ENCODE data around the gene RSRC1. TPM values are rescaled to one million over a fixed set of nuclear protein-coding genes. Genes with fewer than 3 reads are reported as not detected.

RSRC1 gene
- total and polyA plus RNA-seq, 3 donors from 2014 or later, result 12.6 to 53.3 (median 43.8) TPM

- peak; percentile 35 for DNase-seq
- H3K27me3 ChIP-seq, result peaks cover 3% of the 10 kb centered on the region
- peak overlapping the region in 1 of 2 donors; percentile 45 for H3K4me3 ChIP-seq
- WGBS, 2 donors, result 8 to 13% methylated on average over 21 to 52 of the region's 52 CpGs
- no peak overlapping the region for H3K27ac ChIP-seq
- peaks cover 1% of the 10 kb centered on the region for H3K4me1 ChIP-seq
- H3K9me3 ChIP-seq, result no peaks in the 10 kb centered on the region
- intact Hi-C loops (cut with DNase I; ENCODE audit: low total_unique reads), result no loop called here
- TF ChIP-seq POLR2A (IDR thresholded peaks at IDR 0.05) (no peak), CTCF (IDR thresholded peaks at IDR 0.05) (no peak)
- no peaks in the 10 kb centered on the region for H3K36me3 ChIP-seq (ENCODE audit: low read depth, missing control alignments)
These were observed 6.6 kb upstream of the RSRC1 start for GRCh38 chr3:158103081-158103886.

- Histone ChIP-seq H3K9me3 (no peaks in the 10 kb centered on the region), H3K4me3 (peak overlapping the region in 1 of 2 donors; percentile 45), H3K4me1 (no peaks in the 10 kb centered on the region), H3K27me3 (peaks cover 3% of the 10 kb centered on the region), H3K36me3 (ENCODE audit: low read depth, missing control alignments) (no peaks in the 10 kb centered on the region), H3K27ac (no peak overlapping the region)
- intact Hi-C loops (cut with DNase I; ENCODE audit: low total_unique reads), result no loop called here
- 17 to 29% methylated on average over 19 of the region's 19 CpGs for WGBS, 2 donors
- DNase-seq, result no peak
- TF ChIP-seq CTCF (IDR thresholded peaks at IDR 0.05) (no peak), POLR2A (IDR thresholded peaks at IDR 0.05) (no peak)
These were observed 6.0 kb upstream of the RSRC1 start for GRCh38 chr3:158103887-158104327.

DNA sequence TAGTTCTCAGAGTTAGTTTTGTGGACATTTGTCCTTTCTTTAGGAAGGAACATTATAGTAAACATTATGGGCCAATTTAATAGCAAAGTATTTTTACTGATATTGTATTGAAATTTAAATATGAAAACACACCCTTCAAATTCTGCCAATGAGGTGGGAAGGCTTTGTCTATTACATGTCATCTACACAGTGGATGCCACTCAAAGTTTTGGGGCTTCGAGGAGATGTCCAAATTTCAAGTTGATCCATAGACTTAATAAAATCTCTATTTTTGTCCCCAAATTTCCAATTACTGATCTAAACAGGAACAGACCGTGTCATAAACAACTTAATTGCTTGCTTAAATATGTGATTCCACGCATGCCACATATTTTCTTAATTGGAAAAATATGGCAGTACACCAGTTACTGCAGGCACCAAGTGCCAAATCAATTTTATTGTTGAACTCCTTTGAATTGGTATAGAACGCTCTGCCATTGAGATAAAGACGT is 5.4 kb upstream of the RSRC1 start:
- no peaks in the 10 kb centered on the region for H3K4me1 ChIP-seq
- H3K4me3 ChIP-seq, result no peak overlapping the region
- WGBS, 2 donors, result 30 to 40% methylated on average over 5 of the region's 5 CpGs
- H3K36me3 ChIP-seq (ENCODE audit: low read depth, missing control alignments), result no peaks in the 10 kb centered on the region
- DNase-seq, result no peak
- TF ChIP-seq CTCF (IDR thresholded peaks at IDR 0.05) (no peak), POLR2A (IDR thresholded peaks at IDR 0.05) (no peak)
- no peak overlapping the region for H3K27ac ChIP-seq
- intact Hi-C loops (cut with DNase I; ENCODE audit: low total_unique reads), result no loop called here
- peaks cover 3% of the 10 kb centered on the region for H3K27me3 ChIP-seq
- no peaks in the 10 kb centered on the region for H3K9me3 ChIP-seq

DNA sequence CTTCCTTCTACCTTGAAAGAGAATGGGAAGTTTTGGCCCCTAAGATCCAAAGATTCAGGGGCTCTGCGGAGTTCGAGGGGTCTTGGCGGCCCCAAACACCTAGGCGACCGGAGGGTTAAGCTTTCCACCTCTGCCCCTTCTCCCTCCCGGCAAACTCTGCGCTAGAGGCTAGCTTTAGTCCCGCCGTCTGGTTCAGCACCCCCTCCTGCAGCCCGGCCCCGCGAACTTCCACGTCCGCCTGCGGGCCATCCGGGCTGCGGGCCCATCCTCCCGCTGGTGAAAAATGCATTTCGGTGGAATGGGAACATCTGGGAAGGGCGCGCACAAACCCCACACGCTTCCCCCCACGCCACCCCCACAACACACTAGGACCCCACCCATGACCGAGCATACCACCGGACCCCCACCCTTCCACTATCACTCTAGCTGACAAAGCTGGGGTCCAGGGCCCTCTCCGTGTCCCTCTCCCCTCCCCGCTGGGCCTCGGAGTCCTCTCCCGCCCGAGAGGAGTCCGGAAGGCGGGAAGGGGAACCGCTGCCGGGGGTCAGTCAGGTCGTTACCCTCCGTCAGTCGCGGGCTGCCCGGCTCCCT is 4.7 kb upstream of the RSRC1 start:
- 6 to 7% methylated on average over 30 to 38 of the region's 39 CpGs for WGBS, 2 donors
- H3K4me1 ChIP-seq, result no peaks in the 10 kb centered on the region
- no peak for DNase-seq
- H3K27me3 ChIP-seq, result peaks cover 3% of the 10 kb centered on the region
- TF ChIP-seq POLR2A (IDR thresholded peaks at IDR 0.05) (no peak), CTCF (IDR thresholded peaks at IDR 0.05) (no peak)
- no peak overlapping the region for H3K27ac ChIP-seq
- H3K36me3 ChIP-seq (ENCODE audit: low read depth, missing control alignments), result no peaks in the 10 kb centered on the region
- H3K9me3 ChIP-seq, result no peaks in the 10 kb centered on the region
- H3K4me3 ChIP-seq, result peak overlapping the region; percentile 22 to 48
- intact Hi-C loops (cut with DNase I; ENCODE audit: low total_unique reads), result no loop called here
